NCI-H1048 (cell line): ENCODE measurements around the gene TTC12.

ENCODE experiments used
- DNase-seq: peaks from one replicate; lab custom pipeline; 2025; lab: John Stamatoyannopoulos, UW

TTC12 gene

GRCh38 chr11:113331441-113331840 lies 17.1 kb downstream of the TTC12 start:
- no peak for DNase-seq

GRCh38 chr11:113332023-113332422 lies 17.6 kb downstream of the TTC12 start:
- DNase-seq: no peak

GRCh38 chr11:113332638-113333329 lies 18.4 kb downstream of the TTC12 start:
- no peak for DNase-seq

- no peak for DNase-seq
Observed at GRCh38 chr11:113334183-113334582, 19.8 kb downstream of the TTC12 start.

- no peak for DNase-seq
Observed at GRCh38 chr11:113338730-113339129, 24.3 kb downstream of the TTC12 start.

GRCh38 chr11:113339929-113340589 lies 25.7 kb downstream of the TTC12 start:
- DNase-seq: no peak

GRCh38 chr11:113341388-113342165 lies 27.2 kb downstream of the TTC12 start:
- no peak for DNase-seq

- DNase-seq: no peak
Observed at GRCh38 chr11:113345978-113346377, 31.6 kb downstream of the TTC12 start.

- DNase-seq: no peak
Observed at GRCh38 chr11:113349528-113349927, 35.1 kb downstream of the TTC12 start.

GRCh38 chr11:113350336-113351067 lies 36.1 kb downstream of the TTC12 start:
- no peak for DNase-seq

- no peak for DNase-seq
Observed at GRCh38 chr11:113351068-113351450, 36.7 kb downstream of the TTC12 start.

- no peak for DNase-seq
Observed at GRCh38 chr11:113351480-113351879, 37.1 kb downstream of the TTC12 start.

- DNase-seq: no peak
Observed at GRCh38 chr11:113356203-113356602, 41.8 kb downstream of the TTC12 start.

- no peak for DNase-seq
Observed at GRCh38 chr11:113363406-113363805, 49.0 kb downstream of the TTC12 start.

- DNase-seq: no peak
Observed at GRCh38 chr11:113363996-113364641, 49.7 kb downstream of the TTC12 start.

GRCh38 chr11:113365895-113366294 lies 51.5 kb downstream of the TTC12 start:
- no peak for DNase-seq

GRCh38 chr11:113369411-113369810 lies 55.0 kb downstream of the TTC12 start:
- DNase-seq: no peak

- DNase-seq: no peak
Observed at GRCh38 chr11:113370634-113371033, 56.3 kb downstream of the TTC12 start.

- no peak for DNase-seq
Observed at GRCh38 chr11:113372309-113372708, 57.9 kb downstream of the TTC12 start.

GRCh38 chr11:113373306-113373705 lies 58.9 kb downstream of the TTC12 start:
- DNase-seq: no peak

- DNase-seq: no peak
Observed at GRCh38 chr11:113373981-113374560, 59.7 kb downstream of the TTC12 start.
